PC-9 (cell line): ENCODE measurements around the gene ZNF785. TPM values are rescaled to one million over a fixed set of nuclear protein-coding genes. Genes with fewer than 3 reads are reported as not detected.
"Not testable (repeated sequence)": the region's sequence is repeated elsewhere in the genome, so short reads cannot be mapped to it uniquely, and the experiment has no call there.

Experiments
- BruUV-seq: library from RNA; stranded (reverse); fragments of 400-500 nt; replicated peaks from 2 replicates; lab custom pipeline; 2021; lab: Mats Ljungman, UMichigan
- CTCF ChIA-PET: fragments of 300-600 bp; sonication (Branson Sonifier 250); formaldehyde crosslinking; loops from one replicate; lab custom pipeline; 2022; ENCODE audit warnings: antibody characterized with exemption; lab: Charles Lee
- POLR2A ChIA-PET: fragments of 300-600 bp; sonication (Branson Sonifier 250); formaldehyde crosslinking; loops from one replicate; lab custom pipeline; 2022; ENCODE audit warnings: antibody characterized with exemption; ENCODE audit not compliant: unreplicated experiment; lab: Charles Lee
- DNase-seq, 2 experiments: peaks; one replicate each; pipeline versions ENCODE4 v3.0.0 to v3.0.0-alpha.2; 2015 to 2022; ENCODE audit warnings: mixed read lengths in 1 of 2
- H2AFZ ChIP-seq: fragments of 200-600 bp; sonication (generic); 2 replicates; pipeline ENCODE4 v1.8.1; 2017; ENCODE audit warnings: antibody characterized with exemption
- H3F3A ChIP-seq: fragments of 200-600 bp; sonication (generic); 2 replicates; pipeline ENCODE4 v1.8.1; 2017; ENCODE audit warnings: antibody characterized with exemption, mild to moderate bottlenecking, low read depth; ENCODE audit not compliant: insufficient read depth
- H3K27ac ChIP-seq: fragments of 200-600 bp; sonication (generic); 2 replicates; pipeline ENCODE4 v1.6.1; 2016; ENCODE audit warnings: mixed run types
- H3K27me3 ChIP-seq: fragments of 200-600 bp; sonication (generic); 2 replicates; pipeline ENCODE4 v1.6.1; 2016; ENCODE audit warnings: low read depth, mixed run types; ENCODE audit not compliant: insufficient read depth
- H3K36me3 ChIP-seq: fragments of 200-600 bp; sonication (generic); 2 replicates; pipeline ENCODE4 v1.6.1; 2016; ENCODE audit warnings: low read depth, mixed run types
- H3K4me1 ChIP-seq: fragments of 200-600 bp; sonication (generic); replicated peaks from 2 replicates; pipeline ENCODE4 v1.6.1; 2016; ENCODE audit warnings: mixed run types; ENCODE audit not compliant: insufficient read depth
- H3K4me2 ChIP-seq: fragments of 200-600 bp; sonication (generic); 2 replicates; pipeline ENCODE4 v1.6.1; 2017; ENCODE audit warnings: mixed run types
- H3K4me3 ChIP-seq: fragments of 200-600 bp; sonication (generic); 2 replicates; pipeline ENCODE4 v1.6.1; 2016; ENCODE audit warnings: mixed run types
- H3K79me2 ChIP-seq: fragments of 200-600 bp; sonication (generic); 2 replicates; pipeline ENCODE4 v1.6.1; 2017; ENCODE audit warnings: low read depth, mixed run types
- H3K9me2 ChIP-seq: fragments of 200-600 bp; sonication (generic); 2 replicates; pipeline ENCODE4 v1.8.1; 2017; ENCODE audit warnings: mild to moderate bottlenecking; ENCODE audit not compliant: insufficient read depth
- H3K9me3 ChIP-seq: fragments of 200-600 bp; sonication (generic); 2 replicates; pipeline ENCODE4 v1.8.1; 2016; ENCODE audit warnings: low read depth; ENCODE audit not compliant: insufficient read depth
- H4K20me1 ChIP-seq: fragments of 200-600 bp; sonication (generic); 2 replicates; pipeline ENCODE4 v1.8.1; 2017; ENCODE audit not compliant: insufficient read depth
- EZH2 ChIP-seq: fragments of 200-600 bp; sonication (generic); IDR thresholded peaks from 2 replicates; pipeline ENCODE4 v1.8.0; 2017; ENCODE audit warnings: antibody characterized with exemption, low read depth
- intact Hi-C: fragments of 100-400 bp; cut with micrococcal nuclease; formaldehyde crosslinking; loops from one replicate; pipeline ENCODE4 v1.10.0; 2022; ENCODE audit not compliant: unreplicated experiment
- total RNA-seq: library from RNA; stranded (reverse); gene quantifications from 2 replicates; pipeline ENCODE4 v1.2.3, GENCODE V29; 2021
- TF ChIP-seq, protein P1 (sequence below): fragments of 200-600 bp; sonication (generic); conservative IDR thresholded peaks from 2 replicates; pipeline ENCODE4 v1.6.1; 2017; ENCODE audit warnings: mixed run types, antibody characterized with exemption, mild to moderate bottlenecking, moderate library complexity

Gene ZNF785
- total RNA-seq, 1 experiment from 2014 or later, result 30.9 TPM

DNA sequence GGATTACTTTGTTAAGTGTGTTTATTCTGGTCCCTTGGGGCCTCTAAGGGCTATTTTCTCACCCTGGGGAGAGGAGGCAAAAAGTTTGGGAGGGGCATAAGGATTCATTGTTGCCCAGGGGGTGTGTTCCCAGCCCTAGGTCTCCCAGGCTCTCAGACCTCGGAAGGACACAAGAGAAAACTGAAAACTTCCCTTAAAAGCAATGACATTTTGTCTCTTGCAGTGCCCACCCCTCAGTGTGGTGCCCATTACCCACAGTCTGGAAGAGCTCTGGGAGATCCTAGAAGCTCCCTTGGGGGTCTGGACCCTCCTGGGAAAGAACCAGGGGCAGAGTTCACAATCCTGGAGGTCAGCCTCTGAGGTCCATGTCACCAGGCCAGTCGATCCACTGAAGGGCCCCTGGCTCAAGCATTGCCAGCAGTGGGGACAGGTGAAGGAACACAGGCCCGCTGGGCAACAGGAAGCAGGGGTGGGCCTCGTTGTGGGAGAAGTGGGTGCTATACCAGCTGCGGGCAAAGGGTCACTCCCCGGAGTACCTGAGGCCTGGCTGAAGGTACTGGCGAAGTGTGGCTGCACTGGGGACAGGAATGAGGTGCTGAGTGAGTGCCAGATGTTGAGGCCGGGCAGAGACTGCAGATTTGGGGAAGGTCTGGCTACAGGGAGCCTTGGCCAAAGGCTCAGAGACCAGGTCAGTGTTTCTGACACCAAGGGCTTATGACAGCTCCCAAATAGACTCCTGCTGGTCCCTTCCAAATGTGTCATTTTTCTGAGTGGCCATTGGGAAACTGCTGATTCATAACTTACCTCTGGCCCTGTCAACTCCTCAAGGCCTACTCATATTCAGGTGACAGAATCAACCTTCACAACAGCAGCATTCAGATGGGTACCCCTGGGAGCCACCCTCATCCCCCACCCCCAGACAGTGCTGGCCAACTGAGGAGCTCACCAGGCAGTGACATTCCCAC is 46.2 kb downstream of the ZNF785 start:
- no peak overlapping the region for H3K4me2 ChIP-seq
- ChIA-PET CTCF (no interaction called here), POLR2A (interaction anchor here (0.6 to 0.7 kb wide), 2 partner anchors 169 to 491 kb away, joined by 4 to 22 read pairs; no protein-coding TSS in a partner anchor)
- H2AFZ ChIP-seq, result no peak overlapping the region
- H4K20me1 ChIP-seq, result no peaks in the 10 kb centered on the region
- DNase-seq, result no peak
- TF ChIP-seq EZH2, result no peak
- TF ChIP-seq, protein P1, sequence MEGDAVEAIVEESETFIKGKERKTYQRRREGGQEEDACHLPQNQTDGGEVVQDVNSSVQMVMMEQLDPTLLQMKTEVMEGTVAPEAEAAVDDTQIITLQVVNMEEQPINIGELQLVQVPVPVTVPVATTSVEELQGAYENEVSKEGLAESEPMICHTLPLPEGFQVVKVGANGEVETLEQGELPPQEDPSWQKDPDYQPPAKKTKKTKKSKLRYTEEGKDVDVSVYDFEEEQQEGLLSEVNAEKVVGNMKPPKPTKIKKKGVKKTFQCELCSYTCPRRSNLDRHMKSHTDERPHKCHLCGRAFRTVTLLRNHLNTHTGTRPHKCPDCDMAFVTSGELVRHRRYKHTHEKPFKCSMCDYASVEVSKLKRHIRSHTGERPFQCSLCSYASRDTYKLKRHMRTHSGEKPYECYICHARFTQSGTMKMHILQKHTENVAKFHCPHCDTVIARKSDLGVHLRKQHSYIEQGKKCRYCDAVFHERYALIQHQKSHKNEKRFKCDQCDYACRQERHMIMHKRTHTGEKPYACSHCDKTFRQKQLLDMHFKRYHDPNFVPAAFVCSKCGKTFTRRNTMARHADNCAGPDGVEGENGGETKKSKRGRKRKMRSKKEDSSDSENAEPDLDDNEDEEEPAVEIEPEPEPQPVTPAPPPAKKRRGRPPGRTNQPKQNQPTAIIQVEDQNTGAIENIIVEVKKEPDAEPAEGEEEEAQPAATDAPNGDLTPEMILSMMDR, result no peak
- intact Hi-C loops, result no loop called here
- BruUV-seq, result no TSS peak
- peaks cover 24% of the 10 kb centered on the region for H3K79me2 ChIP-seq
- peaks cover 16% of the 10 kb centered on the region for H3F3A ChIP-seq
- peak overlapping the region; percentile 32; the same call in 1 of the 2 replicates for H3K27ac ChIP-seq
- no peaks in the 10 kb centered on the region for H3K27me3 ChIP-seq
- peaks cover 19% of the 10 kb centered on the region for H3K4me1 ChIP-seq
- H3K36me3 ChIP-seq, result no peaks in the 10 kb centered on the region
- no peaks in the 10 kb centered on the region for H3K9me3 ChIP-seq
- H3K9me2 ChIP-seq, result no peaks in the 10 kb centered on the region
- H3K4me3 ChIP-seq, result no peak overlapping the region

DNA sequence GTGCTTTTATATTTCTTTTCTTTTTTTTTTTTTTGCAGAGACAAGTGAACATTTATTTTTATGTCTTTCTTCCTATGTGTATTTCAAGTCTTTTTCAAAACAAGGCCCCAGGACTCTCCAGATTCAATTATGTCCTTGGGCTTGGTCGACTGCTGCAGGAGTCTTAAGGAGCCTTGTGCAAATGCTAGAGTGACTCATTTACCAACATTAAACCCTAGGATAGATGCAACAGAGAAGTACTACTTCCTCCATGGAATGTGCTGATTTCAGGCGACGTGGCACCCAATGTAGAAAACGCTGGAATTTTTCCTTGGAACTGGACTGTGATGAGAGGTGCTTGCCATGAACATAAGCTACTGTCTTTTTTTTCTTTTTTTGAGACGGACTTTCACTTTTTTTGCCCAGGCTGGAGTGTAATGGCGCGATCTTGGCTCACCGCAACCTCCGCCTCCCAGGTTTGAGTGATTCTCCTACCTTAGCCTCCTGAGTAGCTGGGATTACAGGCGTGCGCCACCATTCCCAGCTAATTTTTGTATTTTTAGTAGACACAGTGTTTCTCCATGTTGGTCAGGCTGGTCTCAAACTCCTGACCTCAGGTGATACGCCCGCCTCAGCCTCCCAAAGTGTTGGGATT is 49.0 kb downstream of the ZNF785 start:
- H3K4me1 ChIP-seq, result peaks cover 23% of the 10 kb centered on the region
- intact Hi-C loops, BruUV-seq, H3K9me3 ChIP-seq, H3K27me3 ChIP-seq, H2AFZ ChIP-seq, H4K20me1 ChIP-seq, H3K27ac ChIP-seq, H3K9me2 ChIP-seq, H3K36me3 ChIP-seq, DNase-seq: not testable (repeated sequence)
- H3K4me2 ChIP-seq, result peak overlapping the region; percentile 90
- peak overlapping the region; percentile 73 for H3K4me3 ChIP-seq
- ChIA-PET POLR2A (interaction anchor here (3.2 kb wide), 1 partner anchor 22 kb away, joined by 21 read pairs; the partner anchor contains the start of gene ZNF764), CTCF (interaction anchor here (0.5 to 3.1 kb wide), 6 partner anchors 21 to 394 kb away, joined by 4 to 25 read pairs (median 4); partner anchors contain the start of genes DCTPP1 and ZNF764)
- H3F3A ChIP-seq, result peaks cover 16% of the 10 kb centered on the region
- peaks cover 47% of the 10 kb centered on the region for H3K79me2 ChIP-seq

DNA sequence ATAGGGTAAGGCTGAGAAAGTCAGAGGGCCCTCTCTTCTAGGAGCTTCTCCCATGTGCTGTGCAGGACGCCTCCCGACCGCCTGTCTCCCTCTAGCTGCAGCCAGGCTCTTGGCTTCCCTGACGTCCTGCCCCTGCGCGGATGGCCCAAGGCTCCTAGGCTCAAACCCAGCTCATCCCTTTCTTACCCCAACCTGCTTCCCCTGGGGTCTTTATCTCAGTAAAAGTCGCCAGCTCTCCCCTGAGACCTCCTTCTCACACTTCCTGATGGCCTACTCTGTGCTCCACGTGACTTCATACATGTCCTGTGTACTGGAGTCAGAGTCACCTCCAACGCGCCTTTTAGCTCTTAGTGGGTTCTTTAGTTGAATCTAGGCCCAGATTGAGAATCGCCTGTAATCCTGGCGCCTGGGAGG is 49.7 kb downstream of the ZNF785 start:
- no TSS peak for BruUV-seq
- H3K79me2 ChIP-seq, result peaks cover 48% of the 10 kb centered on the region
- intact Hi-C loops, result loop anchor here (1.0 to 2.0 kb wide), 4 partner anchors 50 to 105 kb away; partner anchors contain the start of genes DCTPP1 and ZNF785
- H3K27me3 ChIP-seq, result no peaks in the 10 kb centered on the region
- H3K36me3 ChIP-seq, result 0 out of 2 replicates have a peak, but pooled peaks cover 10% of the 10 kb centered on the region
- H3K27ac ChIP-seq, result peak overlapping the region; percentile 57
- POLR2A ChIA-PET, result interaction anchor here (0.6 to 3.2 kb wide), 4 partner anchors 12 to 157 kb away, joined by 3 to 21 read pairs (median 9); partner anchors contain the start of gene ZNF764
- no peaks in the 10 kb centered on the region for H3K9me2 ChIP-seq
- peaks cover 23% of the 10 kb centered on the region for H3K4me1 ChIP-seq
- H2AFZ ChIP-seq, result peak overlapping the region; percentile 92
- peak overlapping the region; percentile 73 for H3K4me3 ChIP-seq
- CTCF ChIA-PET, result interaction anchor here (0.7 to 3.1 kb wide), 10 partner anchors 9 to 106 kb away, joined by 3 to 25 read pairs (median 4); partner anchors contain the start of genes DCTPP1, ZNF688 and ZNF764
- TF ChIP-seq EZH2, result no peak
- TF ChIP-seq, protein P1, result peak; percentile 62
- H3K4me2 ChIP-seq, result peak overlapping the region; percentile 90
- peaks cover 16% of the 10 kb centered on the region for H3F3A ChIP-seq
- H3K9me3 ChIP-seq, result no peaks in the 10 kb centered on the region
- peak; percentile 61 to 67 for DNase-seq
- H4K20me1 ChIP-seq, result no peaks in the 10 kb centered on the region
